Measurements from ENCODE around the gene TNFRSF4. TPM values are rescaled to one million over a fixed set of nuclear protein-coding genes. Genes with fewer than 3 reads are reported as not detected.

TNFRSF4 gene
- total and polyA plus RNA-seq, 9 of the 15 experiments (the other 6 are each of a cell fraction or from before 2014, with no cell fraction given), result 0.07 to 0.44 (median 0.19) TPM; not detected in 5

- no peaks in the 10 kb centered on the region for H3K27me3 ChIP-seq (ENCODE audit: control insufficient read depth in 2 of 2, insufficient read depth in 2 of 2, low read length in 2 of 2)
- intact Hi-C loops (cut with micrococcal nuclease), result loop anchor here (5.0 kb wide), 1 partner anchor 132 kb away; no protein-coding TSS in a partner anchor
- CTCF ChIA-PET (ENCODE audit: low intra/inter-chr PET ratio), result no interaction called here
- TF ChIP-seq, protein P1, sequence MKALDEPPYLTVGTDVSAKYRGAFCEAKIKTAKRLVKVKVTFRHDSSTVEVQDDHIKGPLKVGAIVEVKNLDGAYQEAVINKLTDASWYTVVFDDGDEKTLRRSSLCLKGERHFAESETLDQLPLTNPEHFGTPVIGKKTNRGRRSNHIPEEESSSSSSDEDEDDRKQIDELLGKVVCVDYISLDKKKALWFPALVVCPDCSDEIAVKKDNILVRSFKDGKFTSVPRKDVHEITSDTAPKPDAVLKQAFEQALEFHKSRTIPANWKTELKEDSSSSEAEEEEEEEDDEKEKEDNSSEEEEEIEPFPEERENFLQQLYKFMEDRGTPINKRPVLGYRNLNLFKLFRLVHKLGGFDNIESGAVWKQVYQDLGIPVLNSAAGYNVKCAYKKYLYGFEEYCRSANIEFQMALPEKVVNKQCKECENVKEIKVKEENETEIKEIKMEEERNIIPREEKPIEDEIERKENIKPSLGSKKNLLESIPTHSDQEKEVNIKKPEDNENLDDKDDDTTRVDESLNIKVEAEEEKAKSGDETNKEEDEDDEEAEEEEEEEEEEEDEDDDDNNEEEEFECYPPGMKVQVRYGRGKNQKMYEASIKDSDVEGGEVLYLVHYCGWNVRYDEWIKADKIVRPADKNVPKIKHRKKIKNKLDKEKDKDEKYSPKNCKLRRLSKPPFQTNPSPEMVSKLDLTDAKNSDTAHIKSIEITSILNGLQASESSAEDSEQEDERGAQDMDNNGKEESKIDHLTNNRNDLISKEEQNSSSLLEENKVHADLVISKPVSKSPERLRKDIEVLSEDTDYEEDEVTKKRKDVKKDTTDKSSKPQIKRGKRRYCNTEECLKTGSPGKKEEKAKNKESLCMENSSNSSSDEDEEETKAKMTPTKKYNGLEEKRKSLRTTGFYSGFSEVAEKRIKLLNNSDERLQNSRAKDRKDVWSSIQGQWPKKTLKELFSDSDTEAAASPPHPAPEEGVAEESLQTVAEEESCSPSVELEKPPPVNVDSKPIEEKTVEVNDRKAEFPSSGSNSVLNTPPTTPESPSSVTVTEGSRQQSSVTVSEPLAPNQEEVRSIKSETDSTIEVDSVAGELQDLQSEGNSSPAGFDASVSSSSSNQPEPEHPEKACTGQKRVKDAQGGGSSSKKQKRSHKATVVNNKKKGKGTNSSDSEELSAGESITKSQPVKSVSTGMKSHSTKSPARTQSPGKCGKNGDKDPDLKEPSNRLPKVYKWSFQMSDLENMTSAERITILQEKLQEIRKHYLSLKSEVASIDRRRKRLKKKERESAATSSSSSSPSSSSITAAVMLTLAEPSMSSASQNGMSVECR (CRISPR knock-in tag; IDR thresholded peaks at IDR 0.05), result no peak
- no peak for TF ChIP-seq NR2C2 (CRISPR knock-in tag; IDR thresholded peaks at IDR 0.05)
- TF ChIP-seq NR2C2 (tag; IDR thresholded peaks at IDR 0.05), result no peak
- TF ChIP-seq, protein P2, sequence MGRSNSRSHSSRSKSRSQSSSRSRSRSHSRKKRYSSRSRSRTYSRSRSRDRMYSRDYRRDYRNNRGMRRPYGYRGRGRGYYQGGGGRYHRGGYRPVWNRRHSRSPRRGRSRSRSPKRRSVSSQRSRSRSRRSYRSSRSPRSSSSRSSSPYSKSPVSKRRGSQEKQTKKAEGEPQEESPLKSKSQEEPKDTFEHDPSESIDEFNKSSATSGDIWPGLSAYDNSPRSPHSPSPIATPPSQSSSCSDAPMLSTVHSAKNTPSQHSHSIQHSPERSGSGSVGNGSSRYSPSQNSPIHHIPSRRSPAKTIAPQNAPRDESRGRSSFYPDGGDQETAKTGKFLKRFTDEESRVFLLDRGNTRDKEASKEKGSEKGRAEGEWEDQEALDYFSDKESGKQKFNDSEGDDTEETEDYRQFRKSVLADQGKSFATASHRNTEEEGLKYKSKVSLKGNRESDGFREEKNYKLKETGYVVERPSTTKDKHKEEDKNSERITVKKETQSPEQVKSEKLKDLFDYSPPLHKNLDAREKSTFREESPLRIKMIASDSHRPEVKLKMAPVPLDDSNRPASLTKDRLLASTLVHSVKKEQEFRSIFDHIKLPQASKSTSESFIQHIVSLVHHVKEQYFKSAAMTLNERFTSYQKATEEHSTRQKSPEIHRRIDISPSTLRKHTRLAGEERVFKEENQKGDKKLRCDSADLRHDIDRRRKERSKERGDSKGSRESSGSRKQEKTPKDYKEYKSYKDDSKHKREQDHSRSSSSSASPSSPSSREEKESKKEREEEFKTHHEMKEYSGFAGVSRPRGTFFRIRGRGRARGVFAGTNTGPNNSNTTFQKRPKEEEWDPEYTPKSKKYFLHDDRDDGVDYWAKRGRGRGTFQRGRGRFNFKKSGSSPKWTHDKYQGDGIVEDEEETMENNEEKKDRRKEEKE (IDR thresholded peaks at IDR 0.05; ENCODE audit: borderline replicate concordance in 1 of 2, control insufficient read depth in 1 of 2, low read depth in 2 of 2, low read length in 1 of 2), result no peak
- no peak for TF ChIP-seq ZNF3 (CRISPR knock-in tag; IDR thresholded peaks at IDR 0.05)
- no peak for TF ChIP-seq SRSF9 (IDR thresholded peaks at IDR 0.05; ENCODE audit: borderline replicate concordance, low read depth, low read length)
- TF ChIP-seq ZNF740 (CRISPR knock-in tag; IDR thresholded peaks at IDR 0.05), result no peak
- no peak for TF ChIP-seq ZNF740 (tag; IDR thresholded peaks at IDR 0.05)
- no peak for TF ChIP-seq ZNF77 (CRISPR knock-in tag; IDR thresholded peaks at IDR 0.05)
- no peak for TF ChIP-seq BRCA1 (IDR thresholded peaks at IDR 0.05)
- TF ChIP-seq BRCA1 (CRISPR knock-in tag; IDR thresholded peaks at IDR 0.05), result no peak
- no peak for TF ChIP-seq CBFA2T2 (conservative IDR thresholded peaks at IDR 0.05)
- no peak for TF ChIP-seq ZNF316 (IDR thresholded peaks at IDR 0.05)
- TF ChIP-seq ZNF217 (CRISPR knock-in tag; IDR thresholded peaks at IDR 0.05), result no peak
- TF ChIP-seq SNIP1 (IDR thresholded peaks at IDR 0.05; ENCODE audit: low read depth), result no peak
- TF ChIP-seq XRCC4 (IDR thresholded peaks at IDR 0.05; ENCODE audit: extremely low read depth, insufficient read depth, insufficient read length), result no peak
- TF ChIP-seq GTF2E2 (tag; IDR thresholded peaks at IDR 0.05), result no peak
Observed at GRCh38 chr1:1254667-1254998, 40.7 kb upstream of the TNFRSF4 start.

More at GRCh38 chr1:1254667-1254998, 40.7 kb upstream of the TNFRSF4 start:
- Histone ChIP-seq H3K79me2 (ENCODE audit: control insufficient read depth, insufficient read depth, low read length) (peaks cover under 1% of the 10 kb centered on the region; the same call in 2 of the 3 replicates), H3K9me3 (replicated peaks; ENCODE audit: control insufficient read depth, insufficient read depth, low read depth, low read length) (no peaks in the 10 kb centered on the region), H3K27ac (ENCODE audit: extremely low read depth, low read depth, low read length) (no peak overlapping the region), H3K4me1 (replicated peaks in 1 of 2; ENCODE audit: control insufficient read depth in 2 of 2, insufficient read depth in 2 of 2, low read length in 2 of 2) (peaks cover 0 to 52% of the 10 kb centered on the region in 2 experiments; a peak in 3 of 5 replicates), H3K36me3 (ENCODE audit: control insufficient read depth, insufficient read depth, low read length) (peaks cover 73% of the 10 kb centered on the region; the same call in 2 of the 3 replicates), H3K4me2 (ENCODE audit: insufficient read depth, low read length) (no peak overlapping the region), H3K9me1 (ENCODE audit: control insufficient read depth, insufficient read depth, low read length) (no peaks in the 10 kb centered on the region), H2AFZ (ENCODE audit: low read depth, low read length) (no peak overlapping the region), H3K4me3 (no peak overlapping the region), H4K20me1 (replicated peaks; ENCODE audit: control insufficient read depth, insufficient read depth, low read length) (no peaks in the 10 kb centered on the region; the same call in 1 of the 2 replicates), H3K9ac (ENCODE audit: insufficient read depth in 1 of 2, low read depth in 2 of 2, low read length in 2 of 2) (no peak overlapping the region; a peak in 1 of 4 replicates)
- FAIRE-seq (no peak), ATAC-seq (no peak), DNase-seq (ENCODE audit: extremely low read depth in 1 of 4, low spot score in 3 of 4) (no peak)
- no TSS peak for BruUV-seq (replicated peaks)
- in situ Hi-C loops (cut with MboI), result no loop called here
- WGBS (ENCODE audit: insufficient coverage, low coverage, missing lambda C conversion rate), result 86% methylated on average over 15 of the region's 21 CpGs
- POLR2A ChIA-PET, result interaction anchor here (1.4 to 1.7 kb wide), 2 partner anchors 9 to 23 kb away, joined by 3 to 4 read pairs; partner anchors contain the start of genes B3GALT6 and SDF4

Data from K562 (cell line).